ENCODE results near the gene RASD2.

Gene RASD2

GRCh38 chr22:35593891-35594470 is 53.4 kb downstream of the RASD2 start:
- no peak for DNase-seq (ENCODE audit: low read depth)
- no peak for TF ChIP-seq CTCF (IDR thresholded peaks at IDR 0.05; ENCODE audit: control insufficient read depth, insufficient read depth, low read depth, low read length, missing control alignments)

DNA sequence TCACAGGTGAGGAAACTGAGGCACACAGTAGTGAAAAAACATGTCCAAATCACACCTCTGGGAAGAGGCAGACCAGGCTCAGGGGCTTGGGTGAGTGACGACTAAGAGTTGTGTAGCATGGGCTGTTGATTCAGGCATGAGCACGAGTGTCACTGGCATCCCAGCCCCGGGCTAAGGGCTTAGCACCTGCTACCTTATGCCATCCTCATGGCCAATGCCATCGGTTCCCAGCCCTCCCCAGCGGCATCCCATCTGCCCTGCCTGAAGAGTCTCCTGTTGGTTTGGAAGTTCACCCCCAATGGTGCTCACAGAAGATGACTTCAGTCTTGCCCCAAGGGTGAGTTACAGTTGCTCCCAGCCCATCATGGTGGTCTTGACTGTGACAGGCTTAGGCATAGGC is 54.1 kb downstream of the RASD2 start:
- TF ChIP-seq CTCF (IDR thresholded peaks at IDR 0.05; ENCODE audit: control insufficient read depth, insufficient read depth, low read depth, low read length, missing control alignments), result no peak
- H3K4me3 ChIP-seq (ENCODE audit: control insufficient read depth, low read depth, low read length), result no peak overlapping the region
- no peak for DNase-seq (ENCODE audit: low read depth)

More at GRCh38 chr22:35593891-35594470, 53.4 kb downstream of the RASD2 start:
- H3K4me3 ChIP-seq (ENCODE audit: control insufficient read depth, low read depth, low read length), result no peak overlapping the region

DNA sequence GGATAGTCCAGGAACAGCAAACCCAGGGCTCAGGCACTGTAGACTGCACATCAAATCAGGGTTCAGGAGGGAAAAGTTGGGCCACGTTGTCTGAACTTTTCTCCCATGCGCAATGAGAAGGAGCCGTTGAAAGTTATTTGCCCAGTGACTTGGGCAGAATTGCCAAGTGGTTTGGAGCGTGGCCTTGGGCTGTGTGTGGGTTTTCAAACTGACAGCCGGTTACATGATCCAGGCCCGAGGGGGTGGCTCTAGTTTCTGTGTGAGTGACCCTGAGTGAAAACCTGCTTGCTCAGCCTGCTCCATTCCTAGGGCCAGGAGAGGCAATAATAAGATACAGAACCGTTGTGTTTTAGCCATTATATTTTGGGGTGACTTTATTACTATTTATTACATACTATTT is 56.2 kb downstream of the RASD2 start:
- no peak overlapping the region for H3K4me3 ChIP-seq (ENCODE audit: control insufficient read depth, low read depth, low read length)
- no peak for TF ChIP-seq CTCF (IDR thresholded peaks at IDR 0.05; ENCODE audit: control insufficient read depth, insufficient read depth, low read depth, low read length, missing control alignments)
- DNase-seq (ENCODE audit: low read depth), result no peak

DNA sequence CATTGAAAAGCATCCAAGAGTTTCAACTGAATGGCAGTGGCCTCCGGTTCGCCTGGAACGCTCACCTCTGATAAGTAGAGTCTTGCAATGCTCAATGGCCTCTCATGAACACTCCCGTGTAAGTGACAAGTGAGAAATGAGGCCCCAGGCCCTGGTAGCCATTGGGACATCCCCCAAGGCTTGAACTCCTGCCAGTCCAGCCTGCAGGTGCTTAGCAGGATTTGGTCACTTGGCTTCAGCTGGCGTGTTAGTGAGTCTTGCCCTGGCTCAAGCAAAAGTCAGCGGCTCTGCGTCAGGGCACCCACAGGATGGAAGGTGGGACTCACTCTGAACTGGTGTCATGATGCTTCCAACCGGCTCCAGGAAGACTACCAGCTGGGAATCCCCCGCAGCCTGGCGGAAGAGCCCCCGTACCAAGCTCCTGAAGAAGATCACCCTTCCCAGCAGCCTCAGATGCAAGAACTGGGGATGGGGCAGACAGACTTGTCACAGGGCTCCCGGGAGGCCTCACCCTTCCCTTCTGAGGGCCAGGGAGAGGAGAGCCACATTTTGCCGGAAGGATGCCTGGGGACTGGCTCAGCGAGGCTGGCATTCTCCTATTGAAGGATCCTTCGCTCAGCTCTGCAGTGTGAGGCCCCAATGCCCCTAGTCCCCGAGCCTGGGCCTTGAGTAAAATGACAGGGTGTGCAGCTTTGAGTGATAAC is 57.2 kb downstream of the RASD2 start:
- no peak for TF ChIP-seq CTCF (IDR thresholded peaks at IDR 0.05; ENCODE audit: control insufficient read depth, insufficient read depth, low read depth, low read length, missing control alignments)
- no peak overlapping the region for H3K4me3 ChIP-seq (ENCODE audit: control insufficient read depth, low read depth, low read length)
- DNase-seq (ENCODE audit: low read depth), result no peak

- DNase-seq (ENCODE audit: low read depth), result no peak
- no peak overlapping the region for H3K4me3 ChIP-seq (ENCODE audit: control insufficient read depth, low read depth, low read length)
- TF ChIP-seq CTCF (IDR thresholded peaks at IDR 0.05; ENCODE audit: control insufficient read depth, insufficient read depth, low read depth, low read length, missing control alignments), result no peak
Observed at GRCh38 chr22:35598396-35598710, 57.7 kb downstream of the RASD2 start.

DNA sequence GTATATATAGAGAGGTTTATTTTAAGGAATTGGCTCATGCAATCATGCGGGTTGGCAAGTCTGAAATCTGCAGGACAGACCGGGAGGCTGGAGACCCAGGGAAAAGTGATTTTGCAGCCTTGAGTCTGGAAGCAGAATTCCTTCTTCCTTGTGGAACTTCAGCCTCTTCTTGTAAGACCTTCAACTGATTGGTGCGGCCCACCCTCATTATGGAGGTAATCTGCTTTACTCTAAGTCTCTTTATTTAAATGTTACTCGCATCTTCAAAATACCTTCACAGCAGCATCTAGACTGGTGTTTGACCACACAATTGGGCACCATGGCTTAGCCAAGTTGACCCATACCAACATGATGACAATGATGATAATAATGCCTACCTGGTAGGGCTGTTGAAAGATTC is 58.7 kb downstream of the RASD2 start:
- TF ChIP-seq CTCF (IDR thresholded peaks at IDR 0.05; ENCODE audit: control insufficient read depth, insufficient read depth, low read depth, low read length, missing control alignments), result no peak
- no peak overlapping the region for H3K4me3 ChIP-seq (ENCODE audit: control insufficient read depth, low read depth, low read length)

More for the DNA sequence above, 58.7 kb downstream of the RASD2 start:
- no peak for DNase-seq (ENCODE audit: low read depth)
